GM20000 (cell line): ENCODE measurements around the gene DHRSX.

Source experiments
- DNase-seq: peaks from one replicate; pipeline ENCODE4 v3.0.0; 2012; ENCODE audit warnings: low spot score
- CTCF ChIP-seq: IDR thresholded peaks from 2 replicates; pipeline ENCODE4 v1.5.1; 2012; ENCODE audit warnings: mild to moderate bottlenecking, control low read depth; ENCODE audit errors: extremely low read depth, missing control alignments

Gene DHRSX

DNA sequence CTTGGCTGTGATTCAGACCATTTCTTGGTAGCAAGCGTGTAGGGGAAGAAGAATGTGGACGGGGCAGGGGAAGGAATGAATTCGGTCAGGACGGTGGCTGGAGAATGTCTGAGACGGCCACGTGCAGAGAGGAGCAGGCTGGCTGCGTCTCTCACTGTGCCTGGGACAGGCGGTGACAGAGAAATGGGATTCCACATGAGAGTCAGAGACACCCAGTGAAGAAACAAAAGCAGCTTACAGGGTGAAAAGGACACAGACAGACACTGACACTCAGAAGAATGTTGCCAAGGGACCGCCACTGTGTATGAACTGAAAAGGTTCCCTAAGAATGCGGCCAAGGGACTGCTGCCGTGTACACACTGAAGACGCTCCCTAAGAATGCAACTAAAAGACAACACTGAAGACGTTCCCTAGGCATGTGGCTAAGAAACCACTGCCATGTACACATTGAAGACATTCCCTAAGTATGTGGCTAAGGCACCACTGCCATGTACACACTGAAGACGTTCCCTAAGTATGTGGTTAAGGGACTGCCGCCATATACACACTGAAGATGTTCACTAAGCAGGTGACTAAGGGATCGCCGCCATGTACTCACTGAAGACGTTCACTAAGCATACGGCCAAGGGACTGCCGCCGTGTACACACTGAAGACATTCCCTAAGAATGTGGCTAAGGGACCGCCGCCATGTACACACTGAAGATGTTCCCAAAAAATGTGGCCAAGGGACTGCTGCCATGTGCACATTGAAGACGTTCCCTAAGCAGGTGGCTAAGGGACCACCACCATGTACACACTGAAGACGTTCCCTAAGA is 49.1 kb downstream of the DHRSX start:
- TF ChIP-seq CTCF, result no peak

DNA sequence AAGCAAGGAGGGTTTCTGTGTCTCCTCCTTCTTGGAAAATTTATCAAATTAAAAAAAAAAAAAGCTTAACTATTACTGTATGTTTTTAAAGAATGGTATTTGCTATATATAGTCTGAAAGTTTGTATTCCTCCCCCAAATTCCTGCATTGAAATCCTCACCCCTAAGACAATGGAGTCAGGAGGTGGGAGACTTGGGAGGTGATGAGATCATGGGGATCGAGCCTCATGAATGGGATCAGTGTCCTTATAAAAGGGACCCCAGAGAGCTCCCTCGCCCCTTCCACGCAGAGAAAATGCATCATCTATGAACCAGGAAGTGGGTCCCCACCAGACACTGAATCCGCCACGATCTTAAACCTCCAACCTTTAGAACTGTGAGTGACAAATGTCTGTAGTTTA is 50.1 kb downstream of the DHRSX start:
- DNase-seq, result no peak
- TF ChIP-seq CTCF, result no peak

More for the DNA sequence above, 49.1 kb downstream of the DHRSX start:
- no peak for DNase-seq

DNA sequence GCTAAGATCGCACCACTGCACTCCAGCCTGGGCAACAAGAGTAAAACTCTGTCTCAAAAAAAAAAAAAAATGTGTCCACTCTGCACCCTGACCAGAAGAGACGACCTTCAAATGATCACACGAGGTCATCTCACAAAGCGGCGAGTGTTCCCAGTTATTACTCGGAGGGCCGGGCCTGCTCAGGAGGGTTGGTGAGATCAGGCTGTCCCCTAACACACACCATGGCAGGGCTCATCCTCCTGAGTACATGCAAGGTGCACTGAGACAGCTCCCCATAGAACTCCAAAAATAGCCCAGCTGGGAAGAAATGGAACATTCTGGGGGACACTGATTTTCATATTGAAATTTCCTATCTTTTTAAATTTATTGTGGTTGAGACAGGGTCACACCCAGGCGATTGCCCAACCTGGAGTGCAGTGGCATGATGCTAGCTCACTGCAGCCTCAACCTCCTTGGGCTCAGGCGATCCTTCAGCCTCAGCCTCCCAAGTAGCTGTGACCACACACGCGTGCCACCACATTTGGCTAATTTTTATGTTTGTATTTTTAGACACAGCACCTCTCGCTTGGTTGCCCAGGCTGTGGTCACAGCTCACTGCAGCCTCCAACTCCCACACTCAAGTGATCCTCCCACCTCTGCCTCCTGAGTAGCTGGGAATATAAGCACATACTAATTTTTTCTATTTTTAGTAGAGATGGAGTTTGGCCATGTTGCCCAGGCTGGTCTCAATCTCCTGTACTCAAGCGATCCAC is 51.5 kb downstream of the DHRSX start:
- no peak for DNase-seq
- no peak for TF ChIP-seq CTCF

DNA sequence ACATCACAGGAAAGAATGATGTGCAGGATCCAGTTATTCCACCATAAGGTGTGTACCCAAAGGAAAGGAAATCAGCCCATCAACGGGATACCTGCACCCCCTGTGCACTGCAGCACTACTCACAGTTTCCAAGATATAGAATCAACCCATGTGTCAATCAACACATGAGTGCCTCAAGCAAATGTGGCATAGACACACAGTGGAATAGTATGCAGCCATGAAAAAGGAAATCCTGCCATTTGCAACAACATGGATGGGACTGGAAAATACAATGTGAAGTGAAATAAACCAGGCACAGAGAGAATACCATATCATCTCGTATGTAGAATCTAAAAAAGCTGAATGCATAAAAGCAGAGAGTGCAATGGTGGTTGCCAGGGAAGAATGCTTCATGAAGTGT is 53.3 kb downstream of the DHRSX start:
- no peak for DNase-seq
- TF ChIP-seq CTCF, result no peak

GRCh38 chrX:2446815-2447214 is 54.0 kb downstream of the DHRSX start:
- TF ChIP-seq CTCF, result no peak
- no peak for DNase-seq

DNA sequence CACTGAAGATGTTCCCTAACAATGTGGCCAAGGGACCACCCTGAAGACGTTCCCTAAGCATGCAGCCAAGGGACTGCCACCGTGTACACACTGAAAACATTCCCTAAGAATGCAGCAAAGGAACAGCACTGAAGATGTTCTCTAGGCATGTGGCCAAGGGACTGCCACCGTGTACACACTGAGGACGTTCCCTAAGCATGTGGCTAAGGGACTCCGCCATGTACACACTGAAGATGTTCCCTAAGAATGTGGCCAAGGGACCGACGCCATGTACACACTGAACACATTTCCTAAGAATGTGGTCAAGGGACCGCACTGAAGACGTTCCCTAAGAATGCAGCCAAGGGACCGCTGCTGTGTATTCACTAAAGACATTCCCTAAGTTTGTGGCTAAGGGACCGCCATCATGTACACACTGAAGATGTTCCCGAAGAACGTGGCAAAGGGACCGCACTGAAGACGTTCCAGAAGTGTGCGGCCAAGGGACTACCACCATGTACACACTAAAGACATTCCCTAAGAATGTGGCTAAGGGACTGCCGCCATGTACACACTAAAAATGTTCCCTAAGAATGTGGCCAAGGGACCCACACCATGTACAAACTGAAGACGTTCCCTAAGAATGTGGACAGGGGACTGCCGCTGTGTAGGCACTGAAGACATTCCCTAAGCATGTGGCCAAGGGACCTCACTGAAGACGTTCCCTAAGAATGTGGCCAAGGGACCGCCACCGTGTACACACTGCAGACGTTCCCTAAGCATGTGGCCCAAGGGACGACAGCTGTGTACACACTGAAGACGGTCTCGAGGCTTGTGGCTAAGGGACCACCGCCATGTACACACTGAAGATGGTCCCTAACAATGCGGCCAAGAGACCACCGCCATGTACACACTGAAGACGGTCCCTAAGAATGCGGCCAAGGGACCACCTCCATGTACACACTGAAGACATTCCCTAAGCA is 54.8 kb downstream of the DHRSX start:
- TF ChIP-seq CTCF, result no peak
- DNase-seq, result no peak

- no peak for DNase-seq
- TF ChIP-seq CTCF, result no peak
Observed at GRCh38 chrX:2442694-2443093, 58.1 kb downstream of the DHRSX start.
